HG03575 (cell line): Measurements from ENCODE around the gene MRC1.

Experiments used
- ATAC-seq: cut with Tn5 transposase; IDR thresholded peaks from one replicate; pipeline ENCODE4 v1.9.1; 2021; ENCODE audit not compliant: unreplicated experiment, insufficient number of reproducible peaks, low FRiP score; ENCODE audit errors: extremely low read depth

The MRC1 gene

DNA sequence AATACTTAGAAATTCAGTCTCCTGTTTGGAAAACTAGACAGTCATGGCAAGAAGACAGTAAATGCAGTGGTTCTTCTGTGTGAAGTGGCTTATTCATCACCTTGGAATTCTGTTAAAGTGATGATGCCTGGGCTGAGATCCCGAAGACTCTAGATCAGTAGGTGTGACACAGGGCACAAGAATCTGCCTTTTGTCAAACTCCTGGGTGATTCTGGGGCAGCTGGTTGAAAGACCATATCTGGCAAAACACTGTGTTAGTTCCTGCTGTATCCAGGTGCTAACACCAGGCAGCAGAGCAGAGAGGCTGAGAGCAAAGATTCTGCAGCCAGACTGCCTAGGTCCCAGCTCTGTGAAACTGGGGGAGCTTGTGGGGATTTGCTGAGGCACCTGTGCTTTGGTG is 26.5 kb downstream of the MRC1 start:
- no peak for ATAC-seq

GRCh38 chr10:17836942-17837341 is 27.8 kb downstream of the MRC1 start:
- ATAC-seq: no peak

GRCh38 chr10:17838080-17838648 is 29.0 kb downstream of the MRC1 start:
- no peak for ATAC-seq

GRCh38 chr10:17841050-17841449 is 31.9 kb downstream of the MRC1 start:
- no peak for ATAC-seq

GRCh38 chr10:17842641-17843040 is 33.5 kb downstream of the MRC1 start:
- no peak for ATAC-seq

DNA sequence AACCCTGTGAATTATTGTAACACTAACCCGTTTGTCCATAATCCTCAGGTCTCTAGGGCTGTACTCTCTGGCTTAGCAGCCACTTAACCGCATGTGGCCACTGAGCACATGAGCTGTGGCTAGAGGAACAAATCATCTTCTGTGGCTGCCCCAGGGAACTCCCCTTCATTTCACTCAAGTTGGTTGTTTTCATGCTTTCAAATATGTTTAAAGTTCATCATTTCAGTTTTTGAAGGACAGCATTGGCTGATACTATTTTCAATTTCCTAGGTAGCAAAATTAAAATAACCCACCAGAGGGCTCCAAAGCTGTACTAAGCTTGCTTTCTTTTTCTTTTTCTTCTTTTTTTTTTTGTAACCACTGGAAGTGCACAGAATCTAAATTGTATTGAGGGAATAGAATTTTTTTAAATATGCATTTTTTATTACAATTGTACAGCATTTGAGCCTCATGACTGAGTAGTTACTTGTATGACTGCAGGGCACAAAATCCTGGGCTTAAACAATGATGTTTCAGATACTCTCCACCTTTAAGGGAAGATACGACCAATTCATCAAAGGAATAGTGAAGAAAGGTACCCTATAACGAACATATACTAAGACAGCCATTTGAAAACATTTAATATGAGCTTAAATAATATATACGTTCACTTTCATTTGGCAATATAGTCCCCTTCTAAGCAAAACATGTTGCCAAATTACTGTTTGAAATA is 38.6 kb downstream of the MRC1 start:
- ATAC-seq: no peak

- no peak for ATAC-seq
Measured at GRCh38 chr10:17848646-17849045, 39.5 kb downstream of the MRC1 start.

GRCh38 chr10:17850501-17850900 is 41.4 kb downstream of the MRC1 start:
- ATAC-seq: no peak

- ATAC-seq: no peak
Measured at GRCh38 chr10:17851611-17852010, 42.5 kb downstream of the MRC1 start.

- ATAC-seq: no peak
Measured at GRCh38 chr10:17854044-17854652, 45.0 kb downstream of the MRC1 start.

GRCh38 chr10:17857040-17857439 is 47.9 kb downstream of the MRC1 start:
- ATAC-seq: no peak

GRCh38 chr10:17859492-17860156 is 50.5 kb downstream of the MRC1 start:
- ATAC-seq: no peak

DNA sequence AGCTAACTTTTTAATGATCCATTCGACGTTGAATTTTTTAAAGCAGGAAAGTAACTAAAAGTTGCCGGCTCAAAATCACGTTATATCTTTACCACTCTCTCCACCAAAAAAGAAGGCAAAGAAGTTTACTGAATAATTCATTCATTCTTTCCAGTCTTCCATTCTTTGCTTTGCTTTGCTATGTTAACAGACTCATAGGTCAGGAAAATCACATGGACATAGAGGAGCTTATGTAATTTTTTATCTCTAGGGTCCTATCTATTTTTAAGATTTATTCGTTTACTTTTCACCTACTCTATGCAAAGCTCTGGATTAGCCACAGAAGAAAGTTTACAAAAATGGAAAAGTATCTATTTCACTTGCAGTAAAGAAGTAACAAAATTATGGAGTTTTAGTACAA is 52.6 kb downstream of the MRC1 start:
- ATAC-seq: no peak

- ATAC-seq: no peak
Measured at GRCh38 chr10:17865351-17865750, 56.2 kb downstream of the MRC1 start.

- no peak for ATAC-seq
Measured at GRCh38 chr10:17866346-17866745, 57.2 kb downstream of the MRC1 start.

DNA sequence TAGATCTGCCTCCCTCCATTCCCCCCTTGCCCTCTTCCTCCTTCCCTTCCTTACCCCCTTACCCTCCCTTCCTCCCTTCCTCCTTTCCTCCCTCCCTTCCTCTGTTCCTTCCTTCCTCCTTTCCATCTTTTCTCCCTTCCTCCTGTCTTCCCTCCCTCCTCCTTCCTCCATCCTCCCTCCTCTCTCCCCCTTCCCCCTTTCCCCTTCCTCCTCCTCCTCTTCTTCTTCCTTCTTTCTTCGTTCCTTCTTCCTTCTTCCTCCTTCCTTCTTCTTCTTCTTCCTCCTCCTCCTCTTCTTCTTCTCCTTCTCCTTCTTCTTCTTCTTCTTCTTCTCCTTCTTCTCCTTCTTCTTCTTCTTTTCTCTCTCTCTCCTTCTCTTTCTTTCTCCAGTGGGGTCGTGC is 57.9 kb downstream of the MRC1 start:
- ATAC-seq: no peak

GRCh38 chr10:17871036-17871435 is 61.9 kb downstream of the MRC1 start:
- no peak for ATAC-seq

- no peak for ATAC-seq
Measured at GRCh38 chr10:17872191-17873091, 63.3 kb downstream of the MRC1 start.

DNA sequence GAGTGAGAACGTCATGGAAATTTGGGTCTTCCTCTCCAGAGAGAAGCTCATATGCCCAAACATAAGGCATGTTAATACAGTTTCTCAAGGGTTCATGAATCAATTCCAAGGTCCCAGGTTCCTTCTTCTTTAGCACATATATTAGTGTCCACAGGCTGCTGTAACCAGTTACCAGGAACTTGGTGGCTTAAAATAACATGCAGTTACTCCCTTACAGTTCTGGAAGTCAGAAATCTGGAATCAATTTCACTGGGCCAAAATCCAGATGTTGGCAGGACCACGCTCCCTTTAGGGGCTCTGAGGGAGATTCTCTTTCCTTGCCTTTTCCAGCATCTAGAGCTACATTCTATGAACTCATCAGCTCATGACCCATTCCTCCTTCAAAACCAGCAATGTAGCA is 64.8 kb downstream of the MRC1 start:
- ATAC-seq: no peak
